ENCODE data around the gene ZDHHC22.
A peak's percentile ranks its signal among the peaks of the same experiment; 100 is the strongest.
"Not testable (repeated sequence)": the region's sequence is repeated elsewhere in the genome, so short reads cannot be mapped to it uniquely, and the experiment has no call there.

Gene ZDHHC22

GRCh38 chr14:77175843-77176242 is 34.3 kb upstream of the ZDHHC22 start:
- Mint-ChIP-seq H3K27ac (no peak overlapping the region), H3K4me1 (peaks cover 1% of the 10 kb centered on the region), H3K9me3 (peaks cover 1% of the 10 kb centered on the region), H3K4me3 (no peak overlapping the region), H3K27me3 (peaks cover 48% of the 10 kb centered on the region), H3K36me3 (no peaks in the 10 kb centered on the region)
- CTCF ChIA-PET: no interaction called here
- DNase-seq: no peak

GRCh38 chr14:77173911-77174617 is 32.5 kb upstream of the ZDHHC22 start:
- peaks cover 35% of the 10 kb centered on the region for H3K27me3 Mint-ChIP-seq
- DNase-seq, H3K27ac Mint-ChIP-seq, H3K36me3 Mint-ChIP-seq, H3K9me3 Mint-ChIP-seq, H3K4me3 Mint-ChIP-seq, H3K4me1 Mint-ChIP-seq: not testable (repeated sequence)
- CTCF ChIA-PET: interaction anchor here (1.3 kb wide), 1 partner anchor 378 kb away, joined by 4 read pairs; no protein-coding TSS in a partner anchor

- Mint-ChIP-seq H3K27me3 (peaks cover 30% of the 10 kb centered on the region), H3K4me3 (no peak overlapping the region), H3K9me3 (peaks cover 9% of the 10 kb centered on the region), H3K4me1 (no peaks in the 10 kb centered on the region), H3K27ac (no peak overlapping the region), H3K36me3 (no peaks in the 10 kb centered on the region)
- CTCF ChIA-PET: interaction anchor here (1.3 kb wide), 1 partner anchor 379 kb away, joined by 4 read pairs; no protein-coding TSS in a partner anchor
- DNase-seq: no peak
Measured at GRCh38 chr14:77172916-77173315, 31.3 kb upstream of the ZDHHC22 start.

DNA sequence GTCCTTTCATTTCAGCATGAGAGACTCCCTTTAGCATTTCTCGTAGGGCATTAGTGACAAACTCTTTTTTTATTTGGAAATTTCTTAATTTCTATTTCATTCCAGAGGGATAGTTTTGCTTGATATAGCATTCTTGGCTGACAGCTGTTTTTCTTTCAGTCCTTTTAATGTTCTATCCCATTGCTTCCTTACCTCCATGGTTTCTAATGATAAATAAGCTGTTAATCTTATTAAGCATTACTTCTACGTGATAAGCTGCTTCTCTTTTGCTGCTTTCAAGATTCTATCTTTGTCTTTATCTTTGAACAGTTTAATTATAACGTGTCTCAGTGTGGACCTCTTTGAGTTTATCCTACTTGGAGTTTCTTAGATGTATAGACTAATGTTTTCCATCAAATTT is 28.5 kb upstream of the ZDHHC22 start:
- Mint-ChIP-seq H3K4me3 (no peak overlapping the region), H3K4me1 (no peaks in the 10 kb centered on the region), H3K27me3 (peaks cover 18% of the 10 kb centered on the region), H3K27ac (no peak overlapping the region), H3K9me3 (peaks cover 9% of the 10 kb centered on the region), H3K36me3 (no peaks in the 10 kb centered on the region)
- CTCF ChIA-PET: no interaction called here
- no peak for DNase-seq

GRCh38 chr14:77161011-77161410 is 19.4 kb upstream of the ZDHHC22 start:
- no peaks in the 10 kb centered on the region for H3K9me3 Mint-ChIP-seq
- peaks cover 34% of the 10 kb centered on the region for H3K27me3 Mint-ChIP-seq
- no peaks in the 10 kb centered on the region for H3K4me1 Mint-ChIP-seq
- CTCF ChIA-PET: no interaction called here
- no peak overlapping the region for H3K27ac Mint-ChIP-seq
- H3K4me3 Mint-ChIP-seq: no peak overlapping the region
- DNase-seq: no peak
- H3K36me3 Mint-ChIP-seq: no peaks in the 10 kb centered on the region

DNA sequence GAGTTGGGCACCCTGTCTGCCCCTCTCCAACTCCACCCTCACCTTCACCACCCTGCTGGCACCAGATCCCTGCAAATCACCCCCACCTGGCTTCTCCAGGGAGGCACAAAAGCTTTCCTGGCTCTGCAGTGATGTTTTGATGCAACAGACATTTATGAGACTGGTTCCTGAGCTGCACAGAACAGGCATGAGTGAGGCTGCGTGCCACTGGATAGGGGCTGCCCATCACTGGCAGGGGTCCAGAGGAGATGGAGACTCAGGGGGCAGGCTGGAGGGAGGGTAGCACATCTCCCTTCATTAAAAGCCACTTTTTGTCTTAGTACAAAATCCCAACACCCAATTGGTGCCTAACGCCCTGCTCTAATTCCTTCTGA is 17.3 kb upstream of the ZDHHC22 start:
- Mint-ChIP-seq H3K9me3 (no peaks in the 10 kb centered on the region), H3K27ac (no peak overlapping the region), H3K4me3 (no peak overlapping the region), H3K4me1 (no peaks in the 10 kb centered on the region), H3K27me3 (peaks cover 53% of the 10 kb centered on the region), H3K36me3 (no peaks in the 10 kb centered on the region)
- DNase-seq: no peak
- CTCF ChIA-PET: no interaction called here

DNA sequence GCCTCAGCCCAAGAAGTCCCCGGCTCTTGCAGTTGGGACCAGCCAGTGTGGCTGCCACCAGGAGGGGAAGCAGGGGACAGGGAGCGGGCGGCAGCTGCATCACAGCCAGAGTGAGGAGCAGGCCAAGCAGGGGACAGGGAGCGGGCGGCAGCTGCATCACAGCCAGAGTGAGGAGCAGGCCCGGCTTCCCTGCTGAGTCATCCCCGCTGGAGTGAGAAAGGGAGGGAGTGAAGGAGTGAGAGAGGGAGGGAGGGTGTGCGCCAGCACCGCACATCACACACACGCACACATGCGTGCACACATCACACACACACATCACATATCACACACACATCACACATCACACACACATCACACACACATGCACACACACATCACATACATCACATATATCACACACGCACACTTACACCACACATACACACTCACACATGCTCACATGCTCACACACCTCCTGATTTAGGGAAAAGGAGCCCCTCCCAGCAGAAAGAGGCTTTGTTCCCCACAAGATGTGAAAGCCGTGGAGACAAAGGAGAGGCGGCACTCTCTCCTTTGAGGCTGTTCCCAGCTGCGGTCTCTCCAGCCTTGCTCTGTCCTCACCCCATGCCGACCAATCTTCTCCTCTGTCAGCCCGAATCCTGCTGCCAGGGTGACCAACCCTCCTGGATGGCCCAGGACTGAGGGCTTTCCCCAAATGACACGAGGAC is 16.7 kb upstream of the ZDHHC22 start:
- CTCF ChIA-PET: interaction anchor here (0.6 to 1.5 kb wide), 2 partner anchors 9 to 158 kb away, joined by 3 read pairs; no protein-coding TSS in a partner anchor
- H3K27ac Mint-ChIP-seq: no peak overlapping the region
- DNase-seq: no peak
- no peaks in the 10 kb centered on the region for H3K4me1 Mint-ChIP-seq
- peaks cover 56% of the 10 kb centered on the region for H3K27me3 Mint-ChIP-seq
- no peaks in the 10 kb centered on the region for H3K9me3 Mint-ChIP-seq
- H3K36me3 Mint-ChIP-seq: no peaks in the 10 kb centered on the region
- H3K4me3 Mint-ChIP-seq: no peak overlapping the region

- Mint-ChIP-seq H3K9me3 (no peaks in the 10 kb centered on the region), H3K27me3 (peaks cover 58% of the 10 kb centered on the region), H3K4me1 (no peaks in the 10 kb centered on the region), H3K36me3 (no peaks in the 10 kb centered on the region), H3K27ac (no peak overlapping the region), H3K4me3 (no peak overlapping the region)
- no peak for DNase-seq
- CTCF ChIA-PET: interaction anchor here (0.6 to 1.5 kb wide), 2 partner anchors 10 to 159 kb away, joined by 3 read pairs; no protein-coding TSS in a partner anchor
Measured at GRCh38 chr14:77157740-77158139, 16.1 kb upstream of the ZDHHC22 start.

DNA sequence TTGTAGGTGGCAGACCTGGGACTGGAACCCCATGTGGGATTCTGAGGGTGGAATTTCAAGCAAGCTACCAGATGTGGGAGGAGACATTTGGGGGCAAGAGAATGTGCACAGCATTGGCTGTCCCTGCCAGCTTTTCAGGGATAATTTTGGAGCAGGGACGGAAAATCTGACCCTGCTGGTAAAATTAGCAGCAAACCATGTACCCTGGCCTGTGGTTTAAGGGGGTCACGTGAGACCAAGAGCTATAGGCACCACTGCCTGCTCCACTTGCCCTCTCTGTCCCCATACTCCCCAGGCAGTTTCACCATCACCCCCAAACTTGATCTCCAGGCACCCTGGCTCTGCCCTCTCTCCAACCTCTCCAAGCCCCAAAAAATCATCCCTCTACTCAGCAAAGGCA is 13.5 kb upstream of the ZDHHC22 start:
- no peak overlapping the region for H3K27ac Mint-ChIP-seq
- DNase-seq: no peak
- no peaks in the 10 kb centered on the region for H3K36me3 Mint-ChIP-seq
- no peaks in the 10 kb centered on the region for H3K4me1 Mint-ChIP-seq
- CTCF ChIA-PET: interaction anchor here (0.8 to 7.0 kb wide), 4 partner anchors 15 to 159 kb away, joined by 3 to 102 read pairs (median 4); no protein-coding TSS in a partner anchor
- no peaks in the 10 kb centered on the region for H3K9me3 Mint-ChIP-seq
- H3K4me3 Mint-ChIP-seq: no peak overlapping the region
- peaks cover 55% of the 10 kb centered on the region for H3K27me3 Mint-ChIP-seq

DNA sequence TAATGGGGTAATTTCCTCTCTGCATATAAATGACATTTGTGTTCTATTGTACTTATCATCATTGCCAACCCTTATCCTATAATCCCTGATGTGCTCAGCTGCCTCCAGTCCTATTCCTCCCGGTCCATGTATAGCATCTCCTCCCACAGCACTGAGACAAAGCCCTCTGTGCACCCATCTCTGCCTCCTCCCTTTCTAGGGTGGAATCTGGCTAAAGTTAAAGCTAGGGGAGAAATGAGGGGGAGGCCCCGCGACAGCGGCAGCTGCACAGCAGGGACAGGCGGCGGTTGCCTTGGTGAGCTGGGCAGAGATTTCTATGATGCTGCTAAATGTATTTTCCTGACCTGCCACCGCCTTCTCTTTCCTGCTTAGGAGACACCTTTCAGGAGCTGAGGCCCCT is 12.8 kb upstream of the ZDHHC22 start:
- Mint-ChIP-seq H3K4me1 (no peaks in the 10 kb centered on the region), H3K27me3 (peaks cover 54% of the 10 kb centered on the region), H3K27ac (no peak overlapping the region), H3K4me3 (no peak overlapping the region), H3K9me3 (no peaks in the 10 kb centered on the region), H3K36me3 (no peaks in the 10 kb centered on the region)
- CTCF ChIA-PET: interaction anchor here (0.8 to 7.0 kb wide), 7 partner anchors 15 to 160 kb away, joined by 3 to 102 read pairs (median 5); no protein-coding TSS in a partner anchor
- no peak for DNase-seq

GRCh38 chr14:77153802-77154201 is 12.2 kb upstream of the ZDHHC22 start:
- Mint-ChIP-seq H3K36me3 (no peaks in the 10 kb centered on the region), H3K4me1 (no peaks in the 10 kb centered on the region), H3K4me3 (no peak overlapping the region), H3K9me3 (no peaks in the 10 kb centered on the region), H3K27ac (no peak overlapping the region), H3K27me3 (peaks cover 51% of the 10 kb centered on the region)
- CTCF ChIA-PET: interaction anchor here (1.0 to 7.0 kb wide), 8 partner anchors 11 to 161 kb away, joined by 3 to 102 read pairs (median 14); partner anchors contain the start of gene ZDHHC22
- no peak for DNase-seq

- CTCF ChIA-PET: interaction anchor here (0.6 to 7.0 kb wide), 20 partner anchors 9 to 399 kb away, joined by 3 to 102 read pairs (median 4); partner anchors contain the start of genes GSTZ1, POMT2 and ZDHHC22
- Mint-ChIP-seq H3K27me3 (peaks cover 52% of the 10 kb centered on the region), H3K4me1 (no peaks in the 10 kb centered on the region), H3K36me3 (no peaks in the 10 kb centered on the region), H3K27ac (no peak overlapping the region), H3K9me3 (no peaks in the 10 kb centered on the region), H3K4me3 (no peak overlapping the region)
- DNase-seq: no peak
Measured at GRCh38 chr14:77151918-77152588, 10.5 kb upstream of the ZDHHC22 start.

DNA sequence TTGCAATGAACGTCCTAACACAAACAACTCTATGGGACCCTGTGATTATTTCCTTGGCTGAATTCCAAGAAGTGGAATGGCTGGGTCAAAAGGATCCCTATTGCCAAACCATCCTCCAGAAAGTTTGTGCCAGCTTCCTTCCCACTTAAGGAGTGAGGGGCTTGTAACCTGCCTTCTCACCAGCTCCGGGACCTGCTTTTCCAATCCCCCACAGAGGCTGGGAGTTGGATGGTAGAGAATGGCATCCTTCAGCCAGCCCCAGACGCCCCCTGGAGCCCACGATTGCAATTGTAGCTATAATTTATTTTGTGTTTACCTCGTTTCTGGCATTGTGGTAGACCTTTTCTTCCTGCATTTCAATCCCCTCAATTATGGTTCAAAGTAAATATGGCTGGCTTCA is 9.7 kb upstream of the ZDHHC22 start:
- H3K4me1 Mint-ChIP-seq: no peaks in the 10 kb centered on the region
- DNase-seq: peak; percentile 26
- H3K4me3 Mint-ChIP-seq: no peak overlapping the region
- CTCF ChIA-PET: interaction anchor here (0.8 to 7.0 kb wide), 14 partner anchors 9 to 377 kb away, joined by 3 to 102 read pairs (median 8); partner anchors contain the start of genes GSTZ1, POMT2 and ZDHHC22
- no peak overlapping the region for H3K27ac Mint-ChIP-seq
- no peaks in the 10 kb centered on the region for H3K9me3 Mint-ChIP-seq
- peaks cover 60% of the 10 kb centered on the region for H3K27me3 Mint-ChIP-seq
- no peaks in the 10 kb centered on the region for H3K36me3 Mint-ChIP-seq
